K562 (cell line): Measurements from ENCODE around the gene SYT10.
"Not testable (repeated sequence)": the region's sequence is repeated elsewhere in the genome, so short reads cannot be mapped to it uniquely, and the experiment has no call there.

Experiments used
- CLOCK ChIP-seq: fragments of 250-450 bp; sonication (Bioruptor Pico); IDR thresholded peaks from 2 replicates; pipeline ENCODE4 v1.4.0; 2020; ENCODE audit warnings: mild to moderate bottlenecking, moderate library complexity, borderline replicate concordance
- CTCF ChIP-seq, 3 experiments: IDR thresholded peaks in 2 of 3; conservative IDR thresholded peaks in 1 of 3; 2 replicates each; pipeline ENCODE4 v1.5.1; 2011 to 2012; ENCODE audit warnings: low read length in 3 of 3, mild to moderate bottlenecking in 3 of 3, control low read depth in 2 of 3, improper control_type of control experiment in 1 of 3, inconsistent platforms in 1 of 3, low read depth in 1 of 3, mixed read lengths in 1 of 3, moderate library complexity in 1 of 3; ENCODE audit not compliant: insufficient read depth in 2 of 3
- FOS ChIP-seq: IDR thresholded peaks from 3 replicates; pipeline ENCODE4 v1.6.1; 2011; ENCODE audit not compliant: insufficient read length; ENCODE audit errors: extremely low read depth
- SIX5 ChIP-seq, 2 experiments: IDR thresholded peaks; 2 replicates each; pipeline ENCODE4 v1.6.1; 2011; ENCODE audit warnings: low read length in 2 of 2, borderline replicate concordance in 1 of 2, low read depth in 1 of 2, mild to moderate bottlenecking in 1 of 2, moderate library complexity in 1 of 2; ENCODE audit not compliant: insufficient read depth in 1 of 2
- SRF ChIP-seq, 2 experiments: fragments of 250-450, 450-650 bp in 1 of 2; sonication (Bioruptor Pico) in 1 of 2; sonication (generic) in 1 of 2; formaldehyde crosslinking; IDR thresholded peaks; 2 replicates each; pipeline versions ENCODE4 v1.5.0 to v1.5.1; 2020 to 2022; ENCODE audit warnings: mild to moderate bottlenecking in 1 of 2, missing genetic modification reagents in 1 of 2
- ZNF444 ChIP-seq: fragments of 250-450 bp; sonication (Bioruptor Pico); IDR thresholded peaks from 2 replicates; pipeline ENCODE4 v1.4.0; 2020; ENCODE audit warnings: mild to moderate bottlenecking, moderate library complexity

- not testable (repeated sequence) for TF ChIP-seq CTCF (IDR thresholded peaks at IDR 0.05 in 2 of 3, conservative IDR thresholded peaks at IDR 0.05 in 1 of 3; ENCODE audit: insufficient read depth in 2 of 3, low read depth in 1 of 3, low read length in 3 of 3); SIX5 (IDR thresholded peaks at IDR 0.05; ENCODE audit: borderline replicate concordance in 1 of 2, insufficient read depth in 1 of 2, low read depth in 1 of 2, low read length in 2 of 2); ZNF444; SRF (CRISPR knock-in tag; IDR thresholded peaks at IDR 0.05); FOS; CLOCK (CRISPR knock-in tag)
Measured at GRCh38 chr12:33412410-33412809, 27.2 kb downstream of the SYT10 start.
